Endometrium (tissue), 2 donors: ENCODE measurements around the gene PTN.

Experiments
- FAIRE-seq: peaks from 2 replicates; lab custom pipeline; 2012; peaks lifted over from hg19 to GRCh38; lab: Jason Lieb, UNC
- donor health status: control.
- donor health status: control.

The PTN gene

GRCh38 chr7:137343281-137343841 lies at the start of gene PTN:
PTN (minus strand) TSS chr7:137343733; CDS start chr7:137254973, 88,760 bp downstream.
- FAIRE-seq = no peak

GRCh38 chr7:137390076-137390475 lies 46.5 kb upstream of the PTN start:
- FAIRE-seq = no peak

GRCh38 chr7:137388916-137389315 lies 45.4 kb upstream of the PTN start:
- no peak for FAIRE-seq

- FAIRE-seq = no peak
These were observed 43.4 kb upstream of the PTN start for GRCh38 chr7:137386966-137387365.

GRCh38 chr7:137381045-137381444 lies 37.5 kb upstream of the PTN start:
- no peak for FAIRE-seq

- FAIRE-seq = no peak
These were observed 30.0 kb upstream of the PTN start for GRCh38 chr7:137373507-137373906.

- no peak for FAIRE-seq
These were observed 28.1 kb upstream of the PTN start for GRCh38 chr7:137371616-137372015.

GRCh38 chr7:137366995-137367394 lies 23.5 kb upstream of the PTN start:
- no peak for FAIRE-seq

GRCh38 chr7:137363683-137364082 lies 20.1 kb upstream of the PTN start:
- no peak for FAIRE-seq

GRCh38 chr7:137360087-137360679 lies 16.6 kb upstream of the PTN start:
- no peak for FAIRE-seq

GRCh38 chr7:137354961-137355360 lies 11.4 kb upstream of the PTN start:
- FAIRE-seq = no peak

- FAIRE-seq = no peak
These were observed 10.9 kb upstream of the PTN start for GRCh38 chr7:137354396-137354795.

- no peak for FAIRE-seq
These were observed 8.4 kb upstream of the PTN start for GRCh38 chr7:137351941-137352340.

- no peak for FAIRE-seq
These were observed 2.4 kb upstream of the PTN start for GRCh38 chr7:137345799-137346449.

GRCh38 chr7:137342828-137343261 lies 688 bp downstream of the PTN start:
- no peak for FAIRE-seq

GRCh38 chr7:137342265-137342664 lies 1.3 kb downstream of the PTN start:
- FAIRE-seq = peak; percentile 4

GRCh38 chr7:137337902-137338301 lies 5.6 kb downstream of the PTN start:
- no peak for FAIRE-seq

- FAIRE-seq = no peak
These were observed 7.7 kb downstream of the PTN start for GRCh38 chr7:137335814-137336213.

GRCh38 chr7:137331378-137331777 lies 12.2 kb downstream of the PTN start:
- no peak for FAIRE-seq

GRCh38 chr7:137329411-137329810 lies 14.1 kb downstream of the PTN start:
- FAIRE-seq = no peak

- no peak for FAIRE-seq
These were observed 15.0 kb downstream of the PTN start for GRCh38 chr7:137328373-137329120.

- FAIRE-seq = no peak
These were observed 17.6 kb downstream of the PTN start for GRCh38 chr7:137325927-137326326.
